Ecto neural progenitor cell (in vitro differentiated cells): ENCODE measurements around the gene RAB5B.
"Not testable (repeated sequence)": the region's sequence is repeated elsewhere in the genome, so short reads cannot be mapped to it uniquely, and the experiment has no call there.

Experiments
- DNase-seq: peaks from one replicate; pipeline ENCODE4 v3.0.0-alpha.2; 2018; ENCODE audit warnings: low spot score

RAB5B gene

DNA sequence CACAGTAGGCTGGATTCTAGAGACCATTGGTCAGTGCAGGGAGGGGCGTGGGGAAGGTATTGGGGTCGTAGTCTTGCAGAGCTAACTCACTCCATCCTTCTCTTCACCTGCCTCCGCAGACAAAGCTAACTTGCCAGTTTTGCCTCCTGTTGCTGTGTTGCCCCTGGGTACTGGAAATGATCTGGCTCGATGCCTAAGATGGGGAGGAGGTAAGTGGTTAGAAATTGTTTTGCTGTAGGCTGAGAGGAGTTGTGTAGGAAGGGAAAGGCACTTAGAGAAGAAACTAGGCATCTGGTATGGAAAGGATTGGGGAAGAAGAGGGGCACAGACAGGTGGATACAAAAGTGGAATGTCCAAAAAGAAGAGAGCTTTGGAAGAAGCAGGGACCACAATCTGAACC, 31.8 kb upstream of the RAB5B start:
- no peak for DNase-seq

DNA sequence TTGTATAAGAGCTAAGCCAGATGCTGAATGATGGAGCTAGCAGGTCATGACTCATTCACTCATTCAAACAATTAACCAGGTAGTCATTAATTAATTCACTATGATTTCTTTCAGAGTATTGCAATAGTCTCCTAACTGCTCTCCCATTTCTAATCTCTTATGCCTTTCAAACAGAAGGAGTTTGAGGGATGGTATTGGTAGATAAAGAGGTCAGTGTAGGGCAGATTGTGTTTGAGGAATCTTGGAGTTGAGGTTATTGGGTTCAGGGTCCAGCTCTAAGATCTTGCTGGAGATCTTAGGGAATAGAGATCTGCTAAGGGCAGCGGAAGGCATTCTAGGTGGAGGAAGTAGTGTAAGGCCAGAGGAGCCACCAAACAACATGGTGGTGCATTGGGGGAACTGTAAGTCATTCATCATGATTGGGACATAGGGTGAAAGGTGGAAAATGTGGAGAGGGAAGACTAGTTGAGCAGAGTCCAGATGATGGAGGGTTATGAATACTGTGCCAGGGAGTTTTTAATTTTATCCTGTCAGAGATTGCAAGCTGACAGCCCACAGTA, 31.2 kb upstream of the RAB5B start:
- DNase-seq = no peak

DNA sequence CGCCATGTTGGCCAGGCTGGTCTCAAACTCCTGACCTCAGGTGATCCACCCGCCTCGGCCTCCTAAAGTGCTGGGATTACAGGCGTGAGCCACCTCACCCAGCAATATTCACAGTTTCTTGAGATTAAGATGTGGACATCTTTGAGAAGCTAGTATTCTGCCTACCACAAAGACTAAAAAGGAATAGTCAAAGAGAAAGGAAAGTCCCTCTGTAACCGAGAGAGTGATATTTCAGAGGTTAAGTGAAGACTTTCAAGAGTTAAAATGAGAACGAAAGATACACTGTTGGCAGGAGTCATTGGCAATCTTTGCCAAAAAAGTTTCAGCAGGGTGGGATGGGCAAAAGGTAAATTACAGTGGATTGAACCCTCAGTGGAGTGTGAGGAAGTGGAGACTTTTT, 27.3 kb upstream of the RAB5B start:
- no peak for DNase-seq

DNA sequence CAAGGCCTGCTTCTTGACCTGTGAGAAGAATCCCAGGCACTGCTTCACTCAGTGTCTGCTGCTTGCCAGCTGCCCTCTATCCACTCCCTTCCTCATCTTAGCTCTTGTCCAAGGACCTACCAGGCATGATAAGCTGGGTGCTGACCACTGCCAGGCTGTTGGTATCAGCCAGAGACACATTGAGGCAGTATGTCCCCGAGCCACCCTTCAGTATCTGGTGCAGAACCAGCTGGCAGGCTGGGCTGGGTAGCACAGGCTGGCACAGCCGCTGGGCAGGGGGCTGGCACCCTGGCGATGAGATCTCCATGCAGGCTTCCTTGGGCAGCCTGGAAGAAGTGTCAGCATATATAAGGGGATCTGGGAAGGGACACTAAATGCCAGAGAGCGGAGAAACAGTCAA, 18.5 kb upstream of the RAB5B start:
- no peak for DNase-seq

DNA sequence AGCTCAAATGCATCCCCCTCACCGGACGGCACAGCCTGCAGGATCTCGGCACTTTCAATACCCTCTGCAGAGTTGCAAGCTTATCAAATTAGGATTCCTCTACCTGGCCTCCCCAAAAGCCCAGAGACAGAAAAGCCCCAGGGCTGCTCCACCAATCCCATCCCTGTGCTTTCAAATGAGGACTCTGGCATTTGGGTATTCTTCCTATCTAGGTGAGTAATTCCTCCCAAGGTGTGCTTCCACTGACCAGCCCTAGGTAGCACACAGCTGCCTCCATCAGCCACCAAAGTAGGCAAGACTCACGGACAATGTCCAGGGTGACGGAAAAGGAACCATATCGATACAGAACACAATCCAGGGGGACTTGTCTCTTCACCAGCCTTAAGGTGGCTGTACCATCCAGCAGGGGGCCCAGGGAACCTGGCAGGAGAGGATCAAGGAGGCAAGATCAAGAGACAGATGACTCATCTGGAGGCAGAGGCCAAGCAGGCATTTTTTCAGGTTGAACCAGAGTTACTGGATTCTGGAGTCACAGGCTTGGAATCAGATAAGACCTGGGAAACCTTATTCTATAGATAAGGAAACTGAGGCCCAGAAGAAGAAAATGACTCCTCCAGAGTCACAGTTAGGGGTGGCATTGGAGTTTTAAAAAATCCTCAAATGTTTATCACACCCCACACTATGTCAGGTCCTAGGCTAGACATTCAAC, 17.9 kb upstream of the RAB5B start:
- no peak for DNase-seq

DNA sequence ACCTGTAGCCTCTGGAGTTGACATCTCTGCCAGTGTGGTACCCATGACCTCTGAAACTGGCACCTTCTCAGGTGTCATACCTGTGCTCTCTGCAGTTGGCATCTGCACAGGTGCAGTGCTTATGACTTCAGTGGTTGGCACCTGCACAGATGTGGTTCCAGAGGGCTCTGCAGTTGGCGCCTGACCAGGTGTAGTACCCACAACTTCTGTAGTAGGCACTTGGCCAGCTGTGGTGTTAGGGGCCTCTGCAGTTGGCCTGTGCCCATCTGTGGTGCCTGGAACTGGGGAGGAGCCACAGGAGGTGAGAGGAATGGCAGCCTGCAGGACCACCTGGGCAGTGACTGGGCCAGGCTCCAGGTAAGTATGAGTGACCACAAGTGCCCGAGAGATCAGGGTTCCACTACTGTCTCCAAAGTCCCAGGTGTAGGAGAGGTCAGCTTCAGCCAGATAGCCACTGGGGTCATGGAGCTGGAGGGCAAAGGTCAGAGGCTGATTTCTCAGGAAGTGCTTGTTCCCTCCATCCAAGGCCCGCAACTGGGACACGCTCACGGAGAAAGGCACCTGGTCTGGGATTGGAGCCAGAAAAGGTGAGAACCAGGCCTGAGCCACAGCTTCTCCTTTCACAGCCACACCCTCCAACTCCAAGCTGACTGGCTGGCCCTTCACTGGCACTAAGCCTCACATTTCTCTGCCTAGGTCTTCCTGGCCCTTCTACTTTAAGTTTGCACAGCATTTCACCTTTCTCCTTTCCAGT, 16.6 kb upstream of the RAB5B start:
- no peak for DNase-seq

DNA sequence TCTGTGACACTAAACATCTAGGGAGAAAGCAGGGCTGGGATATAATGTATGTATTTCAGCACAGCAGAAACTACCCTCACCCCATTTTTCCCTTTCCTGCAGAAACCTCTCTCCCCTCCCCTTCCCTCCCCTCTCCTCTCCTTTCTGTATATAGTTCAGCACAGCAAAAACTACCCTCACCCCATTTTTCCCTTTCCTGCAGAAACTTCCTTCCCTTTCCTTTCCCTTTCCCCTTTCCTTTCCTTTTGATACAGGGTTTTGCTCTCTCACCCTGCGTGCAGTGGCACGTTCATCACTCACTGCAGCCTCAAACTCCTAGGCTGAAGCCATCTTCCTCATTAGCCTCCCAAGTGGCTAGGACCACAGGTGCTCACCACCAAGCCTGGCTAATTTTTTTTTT, 10.1 kb upstream of the RAB5B start:
- DNase-seq = no peak

DNA sequence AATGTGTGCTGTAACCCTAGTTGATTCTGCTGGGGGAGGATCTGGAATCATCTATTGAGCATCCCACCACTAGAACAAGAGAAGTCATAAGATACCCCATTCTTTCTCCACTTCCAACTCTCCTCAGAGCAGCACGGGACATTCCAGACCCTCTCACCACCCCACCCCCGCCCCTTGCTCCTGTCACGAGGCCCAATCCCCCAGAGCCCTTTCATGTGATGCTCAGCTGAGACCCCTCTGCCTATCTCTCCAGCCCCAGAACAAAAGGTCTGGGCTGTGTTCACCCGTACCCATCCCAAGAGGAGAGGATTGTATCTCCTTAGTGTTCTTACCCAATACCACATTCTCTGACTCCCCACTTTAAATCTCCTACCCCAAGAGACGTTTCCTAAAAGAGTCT, 8.6 kb upstream of the RAB5B start:
- peak; percentile 67 for DNase-seq

DNA sequence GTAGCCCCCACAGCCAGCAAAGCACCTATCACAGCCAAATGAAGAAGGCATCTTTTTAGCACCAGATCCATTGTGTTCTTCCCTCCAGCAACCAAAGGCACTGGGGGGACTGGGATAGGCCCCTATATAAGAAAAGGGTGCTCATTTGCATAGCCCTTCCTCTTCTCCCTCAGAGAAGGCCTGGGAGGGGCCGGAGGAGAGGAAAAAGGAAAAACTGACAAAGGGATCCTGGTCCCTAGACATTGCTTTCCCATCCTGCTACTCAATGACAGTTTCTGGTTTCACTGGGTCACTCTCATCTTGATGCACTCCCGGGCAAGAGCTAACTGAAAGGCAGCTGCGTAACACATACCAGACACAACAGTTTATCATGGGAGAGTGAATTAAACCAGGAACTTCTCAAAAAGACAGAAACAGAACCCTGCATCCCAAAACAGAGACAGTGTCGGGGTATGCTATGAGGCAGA, 7.9 kb upstream of the RAB5B start, which contains the start of gene PMEL:
PMEL (minus strand) TSS at position 102 of the 467 bp plus-strand sequence; CDS start at position 71, 31 bp downstream.
- peak; percentile 67 for DNase-seq

DNA sequence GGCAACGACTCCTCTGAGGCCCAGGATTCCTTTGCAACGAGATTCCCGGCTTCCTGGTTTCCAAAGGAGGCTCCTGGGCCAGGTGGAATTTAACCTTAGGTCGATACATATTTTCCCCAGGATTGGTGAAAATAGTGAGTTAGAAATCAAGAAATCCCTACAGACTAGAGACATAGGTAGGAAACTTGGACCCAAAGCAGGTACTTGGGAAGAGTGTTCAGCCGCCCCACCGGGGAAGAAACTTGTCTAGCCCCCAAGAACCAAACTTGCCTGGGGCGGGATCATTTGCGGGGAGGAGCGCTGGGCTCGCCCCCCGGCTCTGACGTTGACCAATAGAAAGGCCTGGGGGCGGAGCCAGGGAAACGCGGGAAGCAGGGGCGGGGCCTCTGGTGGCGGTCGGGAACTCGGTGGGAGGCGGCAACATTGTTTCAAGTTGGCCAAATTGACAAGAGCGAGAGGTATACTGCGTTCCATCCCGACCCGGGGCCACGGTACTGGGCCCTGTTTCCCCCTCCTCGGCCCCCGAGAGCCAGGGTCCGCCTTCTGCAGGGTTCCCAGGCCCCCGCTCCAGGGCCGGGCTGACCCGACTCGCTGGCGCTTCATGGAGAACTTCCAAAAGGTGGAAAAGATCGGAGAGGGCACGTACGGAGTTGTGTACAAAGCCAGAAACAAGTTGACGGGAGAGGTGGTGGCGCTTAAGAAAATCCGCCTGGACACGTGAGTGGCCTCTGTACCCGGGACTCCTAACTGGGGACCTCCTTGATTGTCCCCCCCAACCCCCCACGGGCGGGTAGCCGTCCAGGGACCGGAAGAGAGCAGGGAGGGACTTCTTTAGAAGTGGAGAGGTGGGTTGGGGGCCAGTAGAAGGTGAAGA, 7.2 kb upstream of the RAB5B start, which contains the start of gene CDK2:
CDK2 (plus strand) TSS at position 423 of the 874 bp plus-strand sequence; CDS start at position 602, 179 bp downstream.
- peak; percentile 98 for DNase-seq

DNA sequence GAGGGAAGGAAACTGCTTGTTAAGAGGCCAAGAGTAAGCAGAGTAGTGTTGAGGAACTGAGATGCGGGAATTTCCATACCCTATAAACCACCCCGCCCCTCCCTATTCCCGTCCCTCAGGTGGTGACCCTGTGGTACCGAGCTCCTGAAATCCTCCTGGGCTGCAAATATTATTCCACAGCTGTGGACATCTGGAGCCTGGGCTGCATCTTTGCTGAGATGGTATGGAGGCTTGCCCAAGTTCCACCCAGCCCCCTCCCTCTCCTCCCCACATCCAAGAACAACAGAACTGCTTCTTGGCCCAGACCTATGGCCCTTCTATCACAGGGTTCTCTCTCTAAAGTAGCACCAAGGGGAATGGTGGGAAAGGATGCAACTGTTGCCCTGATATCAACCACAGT, 4.5 kb upstream of the RAB5B start:
- DNase-seq = no peak

DNA sequence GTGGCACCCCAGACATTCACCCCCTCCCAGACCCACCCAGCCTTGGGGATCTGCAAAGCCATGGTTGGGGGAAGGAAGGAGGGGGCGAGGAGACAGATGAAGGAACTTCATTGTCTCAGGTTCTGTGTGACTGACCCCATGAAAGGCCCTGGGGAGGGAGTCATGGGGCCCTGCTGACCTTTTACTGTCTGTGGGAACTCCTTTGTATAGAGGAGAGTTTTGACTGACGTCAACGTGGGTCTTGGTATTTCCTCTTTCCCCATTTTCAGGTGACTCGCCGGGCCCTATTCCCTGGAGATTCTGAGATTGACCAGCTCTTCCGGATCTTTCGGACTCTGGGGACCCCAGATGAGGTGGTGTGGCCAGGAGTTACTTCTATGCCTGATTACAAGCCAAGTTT, 3.1 kb upstream of the RAB5B start:
- no peak for DNase-seq

DNA sequence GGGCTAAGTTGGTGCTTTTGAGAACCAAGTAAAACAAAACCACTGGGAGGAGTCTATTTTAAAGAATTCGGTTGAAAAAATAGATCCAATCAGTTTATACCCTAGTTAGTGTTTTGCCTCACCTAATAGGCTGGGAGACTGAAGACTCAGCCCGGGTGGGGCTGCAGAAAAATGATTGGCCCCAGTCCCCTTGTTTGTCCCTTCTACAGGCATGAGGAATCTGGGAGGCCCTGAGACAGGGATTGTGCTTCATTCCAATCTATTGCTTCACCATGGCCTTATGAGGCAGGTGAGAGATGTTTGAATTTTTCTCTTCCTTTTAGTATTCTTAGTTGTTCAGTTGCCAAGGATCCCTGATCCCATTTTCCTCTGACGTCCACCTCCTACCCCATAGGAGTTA, 1.8 kb upstream of the RAB5B start:
- DNase-seq = no peak

DNA sequence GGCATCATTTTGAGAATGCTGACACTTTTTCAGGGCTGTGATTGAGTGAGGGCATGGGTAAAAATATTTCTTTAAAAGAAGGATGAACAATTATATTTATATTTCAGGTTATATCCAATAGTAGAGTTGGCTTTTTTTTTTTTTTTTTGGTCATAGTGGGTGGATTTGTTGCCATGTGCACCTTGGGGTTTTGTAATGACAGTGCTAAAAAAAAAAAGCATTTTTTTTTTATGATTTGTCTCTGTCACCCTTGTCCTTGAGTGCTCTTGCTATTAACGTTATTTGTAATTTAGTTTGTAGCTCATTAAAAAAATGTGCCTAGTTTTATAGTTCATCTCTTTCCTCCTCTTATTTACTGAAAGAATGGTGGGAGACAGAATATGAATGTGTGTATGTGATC, 1.4 kb upstream of the RAB5B start:
- DNase-seq = no peak

DNA sequence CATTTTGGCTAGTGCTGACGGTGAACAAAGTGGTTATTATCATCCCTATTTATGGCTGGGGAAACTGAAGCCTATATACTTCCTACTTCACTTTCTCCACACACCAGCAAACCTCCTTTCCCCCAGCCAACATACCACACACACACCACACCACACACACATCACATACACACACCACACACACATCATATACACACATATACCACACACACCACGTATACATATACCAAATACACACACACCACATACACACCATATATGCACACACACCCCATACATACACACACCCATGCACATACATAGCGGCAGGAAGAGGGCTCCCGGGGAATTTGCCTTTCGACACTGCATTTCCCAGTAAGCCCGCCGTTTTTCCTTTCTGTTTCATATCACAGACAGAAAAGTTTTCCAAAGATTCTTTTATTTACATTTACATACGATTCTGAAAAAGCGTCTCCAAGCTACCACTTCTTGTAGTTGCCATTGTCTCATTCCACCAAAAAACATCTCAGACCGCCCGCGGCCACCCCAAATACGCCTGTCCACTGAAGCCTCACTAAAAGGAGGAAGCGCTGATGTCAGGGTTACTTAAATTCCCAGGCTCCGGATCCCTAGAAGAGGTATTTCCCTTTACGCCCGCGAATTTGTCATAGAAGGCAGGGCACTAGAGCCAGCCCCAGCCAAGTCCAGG, 823 bp upstream of the RAB5B start:
- DNase-seq = no peak

DNA sequence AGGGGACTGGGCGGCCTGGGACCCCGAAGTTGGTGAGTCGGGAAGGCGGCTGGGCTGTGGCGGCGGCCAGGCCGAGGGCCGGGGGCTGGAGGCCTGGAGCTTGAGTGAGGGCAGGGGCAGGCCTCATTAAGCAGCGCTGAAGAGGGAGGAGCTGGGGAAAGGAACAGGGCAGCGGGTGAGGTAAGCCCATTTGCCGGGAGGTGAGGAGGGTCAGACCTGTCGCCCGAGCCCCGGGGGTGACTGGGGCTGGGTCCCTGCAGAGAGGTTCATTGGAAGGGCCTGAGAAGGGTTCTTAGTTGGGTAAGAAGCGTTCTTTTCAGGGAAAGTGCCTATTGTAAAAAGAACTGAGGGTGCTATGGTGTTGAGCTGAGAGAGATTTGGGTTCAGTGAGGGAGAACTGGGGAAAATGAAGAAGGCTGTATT, 441 bp downstream of the RAB5B start:
- no peak for DNase-seq

DNA sequence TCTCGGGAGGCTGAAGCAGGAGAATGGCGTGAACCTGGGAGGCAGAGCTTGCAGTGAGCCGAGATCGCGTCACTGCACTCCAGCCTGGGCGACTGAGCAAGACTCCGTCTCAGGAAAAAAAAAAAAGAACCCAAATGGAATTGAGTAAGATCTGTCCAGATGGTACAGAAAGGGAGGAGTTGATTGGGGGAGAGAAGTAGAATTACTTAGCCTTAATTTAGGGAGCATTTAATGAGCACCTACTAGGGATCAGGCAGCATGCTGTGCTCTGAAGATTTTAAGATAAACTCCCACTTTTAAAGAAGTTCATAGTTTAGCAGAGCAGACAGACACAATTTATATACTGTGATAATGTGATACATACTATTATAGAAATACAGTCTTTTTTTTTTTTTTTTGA, 4.5 kb downstream of the RAB5B start:
- DNase-seq = no peak

DNA sequence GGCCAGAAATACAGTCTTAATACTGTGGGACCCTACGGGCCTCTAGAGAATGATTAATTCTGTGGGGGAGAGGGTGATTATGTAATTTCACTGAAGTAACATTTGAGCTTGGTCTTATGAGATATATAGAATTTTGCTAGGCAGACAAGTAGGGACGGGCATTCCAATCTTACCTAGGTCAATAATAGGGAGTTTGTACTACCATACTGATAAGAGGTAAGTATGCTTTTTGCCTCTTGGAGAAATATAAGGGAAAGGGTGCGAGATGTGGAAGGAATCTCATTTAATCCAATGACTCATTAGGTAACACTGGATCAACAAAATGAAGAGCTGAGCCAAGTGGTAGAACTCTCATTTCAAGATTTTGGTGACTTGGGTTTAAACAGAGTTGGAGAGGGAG, 5.2 kb downstream of the RAB5B start:
- DNase-seq = no peak

DNA sequence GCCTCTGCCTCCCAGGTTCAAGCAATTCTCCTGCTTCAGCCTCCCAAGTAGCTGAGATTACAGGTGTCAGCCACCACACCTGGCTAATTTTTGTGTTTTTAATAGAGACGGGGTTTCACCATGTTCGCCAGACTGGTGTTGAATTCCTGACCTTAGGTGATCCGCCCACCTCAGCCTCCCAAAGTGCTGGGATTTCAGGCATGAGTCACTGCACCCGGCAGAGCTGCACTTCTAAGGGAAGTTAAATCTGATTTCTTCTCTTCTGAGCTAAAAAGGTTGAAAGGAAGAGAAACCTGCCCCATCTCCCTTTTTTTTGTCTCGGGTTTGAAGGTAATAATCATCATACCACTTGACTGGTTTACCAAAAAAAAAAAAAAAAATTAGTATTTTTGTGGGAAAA, 8.0 kb downstream of the RAB5B start:
- DNase-seq = not testable (repeated sequence)

DNA sequence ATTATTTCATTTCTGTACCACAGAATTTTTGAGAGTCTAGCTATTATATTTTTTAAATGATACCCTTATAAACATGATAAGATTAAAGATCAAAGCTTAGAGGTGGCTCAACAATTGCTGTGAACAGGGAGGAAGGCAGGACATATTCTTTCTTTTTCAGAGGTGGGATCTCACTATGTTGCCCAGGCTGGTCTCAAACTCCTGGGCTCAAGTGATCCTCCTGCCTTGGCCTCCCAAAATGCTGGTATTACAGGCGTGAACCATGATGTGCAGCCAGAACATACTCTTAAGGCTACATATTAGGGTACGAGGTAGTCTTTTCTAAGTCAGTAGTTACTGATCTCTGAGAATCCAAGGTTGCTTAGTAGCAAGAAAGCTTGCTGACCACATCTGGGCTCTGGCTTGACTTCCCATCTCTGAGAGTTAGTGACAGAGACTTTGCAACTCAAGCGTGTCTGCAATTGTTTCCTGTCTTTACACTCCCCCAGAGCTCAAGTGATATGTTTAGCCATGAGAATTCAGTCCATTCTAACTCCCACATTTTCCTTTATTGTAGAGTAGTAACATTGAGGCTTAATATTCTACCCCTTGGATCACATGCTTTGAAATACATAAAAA, 8.6 kb downstream of the RAB5B start:
- DNase-seq = no peak

DNA sequence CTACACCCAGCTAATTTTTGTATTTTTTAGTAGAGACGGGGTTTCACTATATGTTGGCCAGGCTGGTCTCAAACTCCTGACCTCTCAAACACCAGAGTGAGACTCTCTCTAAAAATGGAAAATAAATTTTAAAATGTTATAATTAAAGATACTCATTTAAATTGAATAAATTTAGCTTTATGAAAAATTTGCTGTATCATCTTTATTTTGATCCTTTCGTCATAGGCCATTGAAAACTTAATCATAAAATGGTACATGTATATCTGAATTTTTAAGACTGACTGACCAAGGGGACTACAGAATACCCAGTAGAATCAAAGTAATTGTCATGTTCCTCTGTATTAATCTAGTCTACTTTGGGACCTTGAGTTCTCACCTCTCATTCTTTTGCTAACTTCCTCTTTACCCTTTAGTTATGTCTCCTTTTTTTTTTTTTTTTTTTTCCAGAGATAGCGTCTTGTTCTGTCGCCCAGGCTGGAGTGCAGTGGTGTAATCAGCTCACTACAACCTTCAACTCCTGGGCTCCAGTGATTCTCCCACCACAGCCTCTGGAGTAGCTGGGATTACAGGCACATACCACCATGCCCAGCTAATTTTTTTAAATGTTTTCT, 9.5 kb downstream of the RAB5B start:
- no peak for DNase-seq
